Caco-2 (cell line): ENCODE results near the gene SYT6. TPM values are rescaled to one million over a fixed set of nuclear protein-coding genes. Genes with fewer than 3 reads are reported as not detected.
"Not testable (repeated sequence)": the region's sequence is repeated elsewhere in the genome, so short reads cannot be mapped to it uniquely, and the experiment has no call there.

Experiments
- BruUV-seq: library from RNA; stranded (reverse); fragments of 400-500 nt; replicated peaks from 2 replicates; lab custom pipeline; 2021; lab: Mats Ljungman, UMichigan
- CTCF ChIA-PET: fragments of 300-600 bp; sonication (Branson Sonifier 250); formaldehyde crosslinking; loops from one replicate; lab custom pipeline; 2022; ENCODE audit warnings: antibody characterized with exemption; lab: Charles Lee
- POLR2A ChIA-PET: fragments of 300-600 bp; sonication (Branson Sonifier 250); formaldehyde crosslinking; loops from one replicate; lab custom pipeline; 2022; ENCODE audit warnings: antibody characterized with exemption; lab: Charles Lee
- DNase-seq, 2 experiments: peaks; one replicate each; pipeline versions ENCODE4 v3.0.0 to v3.0.0-alpha.2; 2020 to 2022
- H3K27me3 ChIP-seq: replicated peaks from 2 replicates; pipeline ENCODE4 v1.6.0; 2011; ENCODE audit warnings: low read length; ENCODE audit not compliant: control insufficient read depth, insufficient read depth
- H3K36me3 ChIP-seq: 2 replicates; pipeline ENCODE4 v1.5.1; 2011; ENCODE audit warnings: low read length; ENCODE audit not compliant: control insufficient read depth, insufficient read depth
- H3K4me1 ChIP-seq: fragments of 250-450 bp; sonication (Bioruptor Pico); 2 replicates; pipeline ENCODE4 v1.5.1; 2020; ENCODE audit warnings: mild to moderate bottlenecking
- H3K4me3 ChIP-seq: 2 replicates; pipeline ENCODE4 v1.5.1; 2011; ENCODE audit warnings: low read depth, mild to moderate bottlenecking, control low read depth, low read length
- H3K9me3 ChIP-seq: fragments of 250-450 bp; sonication (Bioruptor Pico); 2 replicates; pipeline ENCODE4 v1.5.1; 2020; ENCODE audit warnings: mild to moderate bottlenecking, moderate library complexity
- H3K27ac Mint-ChIP-seq: one replicate; pipeline ENCODE4 v1.8.0; 2022; ENCODE audit warnings: mixed read lengths; ENCODE audit not compliant: unreplicated experiment
- H3K27me3 Mint-ChIP-seq: one replicate; pipeline ENCODE4 v1.8.0; 2022; ENCODE audit warnings: mixed read lengths; ENCODE audit not compliant: insufficient read depth, unreplicated experiment
- H3K36me3 Mint-ChIP-seq: one replicate; pipeline ENCODE4 v1.8.0; 2022; ENCODE audit warnings: mild to moderate bottlenecking, mixed read lengths; ENCODE audit not compliant: insufficient read depth, unreplicated experiment
- H3K4me1 Mint-ChIP-seq: one replicate; pipeline ENCODE4 v1.8.0; 2022; ENCODE audit warnings: low read depth, mixed read lengths; ENCODE audit not compliant: unreplicated experiment
- H3K4me3 Mint-ChIP-seq: one replicate; pipeline ENCODE4 v1.8.0; 2022; ENCODE audit warnings: mild to moderate bottlenecking, moderate library complexity, mixed read lengths; ENCODE audit not compliant: unreplicated experiment
- H3K9me3 Mint-ChIP-seq: one replicate; pipeline ENCODE4 v1.8.0; 2022; ENCODE audit warnings: mixed read lengths; ENCODE audit not compliant: unreplicated experiment
- intact Hi-C: fragments of 100-400 bp; cut with micrococcal nuclease; formaldehyde crosslinking; loops from one replicate; pipeline ENCODE4 v1.10.0; 2022; ENCODE audit not compliant: unreplicated experiment
- total RNA-seq: library from RNA; stranded (reverse); gene quantifications from 2 replicates; pipeline ENCODE4 v1.2.3, GENCODE V29; 2022
- TF ChIP-seq, protein P1 (sequence below), 2 experiments: fragments of 200-600 bp in 1 of 2; IDR thresholded peaks; 1 replicate in 1 of 2; 2 replicates in 1 of 2; pipeline versions ENCODE4 v1.5.1 to v1.8.0; 2011 to 2022; ENCODE audit warnings: antibody characterized with exemption in 1 of 2, control low read depth in 1 of 2, inconsistent platforms in 1 of 2, low read depth in 1 of 2, low read length in 1 of 2, mild to moderate bottlenecking in 1 of 2, moderate library complexity in 1 of 2; ENCODE audit not compliant: insufficient read depth in 1 of 2, severe bottlenecking in 1 of 2, unreplicated experiment in 1 of 2

The SYT6 gene
- total RNA-seq, 1 experiment from 2014 or later: 0.32 TPM

GRCh38 chr1:114063544-114063943, 90.1 kb downstream of the SYT6 start:
- Mint-ChIP-seq H3K36me3 (no peaks in the 10 kb centered on the region), H3K27me3 (no peaks in the 10 kb centered on the region), H3K4me1 (no peaks in the 10 kb centered on the region), H3K9me3 (no peaks in the 10 kb centered on the region), H3K4me3 (no peak overlapping the region), H3K27ac (no peak overlapping the region)
- Histone ChIP-seq H3K36me3 (no peaks in the 10 kb centered on the region), H3K9me3 (no peaks in the 10 kb centered on the region; the same call in 1 of the 2 replicates), H3K4me3 (no peak overlapping the region), H3K4me1 (no peaks in the 10 kb centered on the region), H3K27me3 (no peaks in the 10 kb centered on the region)
- intact Hi-C loops: no loop called here
- ChIA-PET CTCF (no interaction called here), POLR2A (no interaction called here)
- BruUV-seq: no TSS peak
- TF ChIP-seq, protein P1, sequence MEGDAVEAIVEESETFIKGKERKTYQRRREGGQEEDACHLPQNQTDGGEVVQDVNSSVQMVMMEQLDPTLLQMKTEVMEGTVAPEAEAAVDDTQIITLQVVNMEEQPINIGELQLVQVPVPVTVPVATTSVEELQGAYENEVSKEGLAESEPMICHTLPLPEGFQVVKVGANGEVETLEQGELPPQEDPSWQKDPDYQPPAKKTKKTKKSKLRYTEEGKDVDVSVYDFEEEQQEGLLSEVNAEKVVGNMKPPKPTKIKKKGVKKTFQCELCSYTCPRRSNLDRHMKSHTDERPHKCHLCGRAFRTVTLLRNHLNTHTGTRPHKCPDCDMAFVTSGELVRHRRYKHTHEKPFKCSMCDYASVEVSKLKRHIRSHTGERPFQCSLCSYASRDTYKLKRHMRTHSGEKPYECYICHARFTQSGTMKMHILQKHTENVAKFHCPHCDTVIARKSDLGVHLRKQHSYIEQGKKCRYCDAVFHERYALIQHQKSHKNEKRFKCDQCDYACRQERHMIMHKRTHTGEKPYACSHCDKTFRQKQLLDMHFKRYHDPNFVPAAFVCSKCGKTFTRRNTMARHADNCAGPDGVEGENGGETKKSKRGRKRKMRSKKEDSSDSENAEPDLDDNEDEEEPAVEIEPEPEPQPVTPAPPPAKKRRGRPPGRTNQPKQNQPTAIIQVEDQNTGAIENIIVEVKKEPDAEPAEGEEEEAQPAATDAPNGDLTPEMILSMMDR (IDR thresholded peaks at IDR 0.05; ENCODE audit: insufficient read depth in 1 of 2, low read depth in 1 of 2, low read length in 1 of 2, severe bottlenecking in 1 of 2, unreplicated experiment in 1 of 2): no peak
- DNase-seq: no peak

DNA sequence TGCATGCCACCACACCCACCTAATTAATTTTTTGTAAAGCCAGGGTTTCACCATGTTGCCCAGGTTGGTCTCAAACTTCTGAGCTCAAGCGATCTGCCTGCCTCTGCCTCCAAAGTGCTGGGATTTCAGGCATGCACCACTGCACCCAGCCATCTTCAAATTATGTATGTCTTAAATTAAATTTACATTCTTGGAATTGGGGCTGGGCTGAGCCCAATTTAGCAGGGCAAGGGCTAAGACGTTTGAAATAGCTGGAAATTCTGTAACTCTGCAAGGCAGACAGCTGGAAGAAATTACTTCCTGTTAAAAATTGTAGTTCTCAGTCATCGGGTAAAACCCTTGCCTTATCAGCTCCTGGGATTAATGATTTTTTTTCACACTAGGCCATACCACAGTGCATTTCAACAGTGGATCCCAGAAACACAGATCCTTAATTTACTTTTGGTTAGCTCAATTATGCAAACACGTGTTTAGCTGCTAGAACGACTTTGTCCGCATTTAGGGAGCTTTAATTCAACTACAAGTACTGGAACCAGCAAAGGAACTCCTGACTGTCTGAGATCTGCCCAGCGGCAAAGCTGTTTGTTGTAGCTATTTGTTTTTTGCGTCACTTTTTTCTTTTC, 91.1 kb downstream of the SYT6 start:
- H3K27ac Mint-ChIP-seq: no peak overlapping the region
- no peaks in the 10 kb centered on the region for H3K27me3 ChIP-seq
- no peaks in the 10 kb centered on the region for H3K27me3 Mint-ChIP-seq
- intact Hi-C loops: no loop called here
- H3K4me1 ChIP-seq: no peaks in the 10 kb centered on the region
- TF ChIP-seq, protein P1 (IDR thresholded peaks at IDR 0.05; ENCODE audit: insufficient read depth in 1 of 2, low read depth in 1 of 2, low read length in 1 of 2, severe bottlenecking in 1 of 2, unreplicated experiment in 1 of 2): no peak
- no peak for DNase-seq
- H3K36me3 Mint-ChIP-seq: no peaks in the 10 kb centered on the region
- no peaks in the 10 kb centered on the region for H3K36me3 ChIP-seq
- H3K9me3 Mint-ChIP-seq: no peaks in the 10 kb centered on the region
- H3K4me3 Mint-ChIP-seq: no peak overlapping the region
- H3K9me3 ChIP-seq: no peaks in the 10 kb centered on the region; the same call in 1 of the 2 replicates
- no peak overlapping the region for H3K4me3 ChIP-seq
- POLR2A ChIA-PET: no interaction called here
- no TSS peak for BruUV-seq
- CTCF ChIA-PET: no interaction called here
- H3K4me1 Mint-ChIP-seq: no peaks in the 10 kb centered on the region

GRCh38 chr1:114061121-114061830, 92.4 kb downstream of the SYT6 start:
- BruUV-seq: no TSS peak
- no peaks in the 10 kb centered on the region for H3K27me3 ChIP-seq
- no peaks in the 10 kb centered on the region; the same call in 1 of the 2 replicates for H3K9me3 ChIP-seq
- no peak for DNase-seq
- Mint-ChIP-seq H3K4me1 (no peaks in the 10 kb centered on the region), H3K27ac (no peak overlapping the region), H3K4me3 (no peak overlapping the region), H3K27me3 (no peaks in the 10 kb centered on the region), H3K9me3 (no peaks in the 10 kb centered on the region), H3K36me3 (no peaks in the 10 kb centered on the region)
- no peaks in the 10 kb centered on the region for H3K36me3 ChIP-seq
- no peak overlapping the region for H3K4me3 ChIP-seq
- ChIA-PET POLR2A (no interaction called here), CTCF (no interaction called here)
- TF ChIP-seq, protein P1 (IDR thresholded peaks at IDR 0.05; ENCODE audit: insufficient read depth in 1 of 2, low read depth in 1 of 2, low read length in 1 of 2, severe bottlenecking in 1 of 2, unreplicated experiment in 1 of 2): no peak
- no peaks in the 10 kb centered on the region for H3K4me1 ChIP-seq
- intact Hi-C loops: no loop called here

GRCh38 chr1:114058236-114058635, 95.4 kb downstream of the SYT6 start:
- H3K9me3 Mint-ChIP-seq, intact Hi-C loops, BruUV-seq: not testable (repeated sequence)

More at GRCh38 chr1:114058236-114058635, 95.4 kb downstream of the SYT6 start:
- H3K4me1 Mint-ChIP-seq, H3K36me3 Mint-ChIP-seq, DNase-seq, POLR2A ChIA-PET, H3K36me3 ChIP-seq, H3K4me3 ChIP-seq, CTCF ChIA-PET, H3K27ac Mint-ChIP-seq, H3K4me3 Mint-ChIP-seq, H3K4me1 ChIP-seq, H3K27me3 Mint-ChIP-seq, H3K27me3 ChIP-seq, H3K9me3 ChIP-seq: not testable (repeated sequence)
